NCI-H524 (cell line): ENCODE results near the gene UMODL1.
"Not testable (repeated sequence)": the region's sequence is repeated elsewhere in the genome, so short reads cannot be mapped to it uniquely, and the experiment has no call there.

Experiments used
- DNase-seq, 2 experiments: peaks; one replicate each; lab custom pipeline; 2025; lab: John Stamatoyannopoulos, UW

The UMODL1 gene

GRCh38 chr21:42061195-42061985, 9.7 kb upstream of the UMODL1 start:
- DNase-seq: no peak

DNA sequence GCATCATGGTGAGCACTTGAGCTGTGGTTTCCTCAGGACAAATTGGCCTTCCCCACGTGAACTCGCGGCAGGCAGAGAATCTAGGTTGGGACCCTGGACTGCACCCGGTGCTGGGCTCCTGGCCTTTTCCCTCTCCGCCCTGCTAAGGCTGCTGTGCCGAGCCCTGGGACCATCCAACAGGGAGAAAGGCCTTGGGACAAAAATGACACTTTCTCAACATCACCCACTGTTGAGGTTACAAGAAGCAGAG, 9.2 kb upstream of the UMODL1 start:
- DNase-seq: no peak

GRCh38 chr21:42062236-42063022, 8.7 kb upstream of the UMODL1 start:
- DNase-seq: peak; percentile 21 to 44

GRCh38 chr21:42063191-42063570, 7.9 kb upstream of the UMODL1 start:
- DNase-seq: no peak

DNA sequence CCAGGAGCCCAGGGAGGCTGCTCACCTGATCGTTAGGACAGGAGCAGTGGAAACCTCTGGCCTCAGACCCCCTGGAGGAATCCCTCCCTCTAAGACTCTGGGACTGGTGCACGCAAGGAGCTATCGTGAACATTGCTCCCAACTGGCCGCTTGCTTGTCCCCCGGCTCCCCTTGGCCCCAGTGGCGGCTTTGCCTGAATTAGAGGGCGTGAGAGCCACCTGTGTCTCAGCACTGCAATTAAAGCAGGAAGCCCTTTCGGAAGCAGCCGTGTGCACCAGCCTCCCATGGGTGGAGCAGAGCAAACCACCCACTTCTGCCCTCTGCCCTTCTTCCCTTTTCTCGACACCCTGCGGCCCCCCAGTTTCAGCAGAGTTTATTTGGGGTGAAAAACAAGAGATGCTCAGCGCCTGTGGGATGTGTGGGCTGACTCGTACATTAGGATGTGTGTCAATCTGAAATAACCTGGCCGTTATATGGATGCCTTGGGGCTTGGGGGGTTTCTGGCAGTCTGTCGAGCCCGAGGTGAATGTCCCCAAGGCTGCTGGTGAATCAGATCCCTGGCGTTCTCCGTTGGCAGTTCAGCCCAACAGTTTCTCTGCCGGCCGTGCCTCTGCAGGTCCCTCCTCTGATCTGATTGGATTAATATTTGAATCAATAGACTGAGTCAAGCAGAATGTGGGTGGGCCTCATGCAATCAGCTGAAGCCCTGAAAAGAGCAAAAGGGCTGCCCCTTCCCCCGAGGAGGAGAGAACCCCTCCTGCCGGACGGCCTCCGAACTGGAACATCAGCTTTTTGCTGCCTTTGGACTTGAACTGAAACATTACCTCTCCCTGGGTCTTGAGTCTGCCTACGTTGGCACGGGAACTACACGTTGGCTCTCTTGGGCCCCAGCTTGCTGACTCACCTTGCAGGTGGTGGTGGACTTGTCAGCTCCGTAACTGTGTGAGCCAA, 7.3 kb upstream of the UMODL1 start:
- DNase-seq: no peak

DNA sequence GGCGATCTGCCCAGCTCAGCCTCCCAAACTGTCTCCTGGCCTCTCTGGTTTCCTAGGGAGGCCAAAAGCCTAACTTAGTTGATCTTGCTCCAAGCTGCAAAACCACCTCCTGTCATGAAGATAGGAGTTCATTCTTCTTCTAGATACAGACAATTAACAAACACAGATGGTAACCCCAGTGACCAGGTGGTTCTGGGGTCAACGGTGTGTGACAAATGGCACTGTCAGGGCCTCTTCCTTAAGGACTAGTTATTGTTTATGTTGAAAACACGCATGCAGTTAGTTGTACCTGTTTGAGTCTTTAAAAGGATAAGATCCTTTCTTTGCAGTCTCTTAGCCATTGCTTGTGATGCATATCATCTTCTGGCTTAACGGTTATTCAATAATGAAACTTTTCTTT, 4.6 kb upstream of the UMODL1 start:
- DNase-seq: peak in 1 of 2 experiments; percentile 48

DNA sequence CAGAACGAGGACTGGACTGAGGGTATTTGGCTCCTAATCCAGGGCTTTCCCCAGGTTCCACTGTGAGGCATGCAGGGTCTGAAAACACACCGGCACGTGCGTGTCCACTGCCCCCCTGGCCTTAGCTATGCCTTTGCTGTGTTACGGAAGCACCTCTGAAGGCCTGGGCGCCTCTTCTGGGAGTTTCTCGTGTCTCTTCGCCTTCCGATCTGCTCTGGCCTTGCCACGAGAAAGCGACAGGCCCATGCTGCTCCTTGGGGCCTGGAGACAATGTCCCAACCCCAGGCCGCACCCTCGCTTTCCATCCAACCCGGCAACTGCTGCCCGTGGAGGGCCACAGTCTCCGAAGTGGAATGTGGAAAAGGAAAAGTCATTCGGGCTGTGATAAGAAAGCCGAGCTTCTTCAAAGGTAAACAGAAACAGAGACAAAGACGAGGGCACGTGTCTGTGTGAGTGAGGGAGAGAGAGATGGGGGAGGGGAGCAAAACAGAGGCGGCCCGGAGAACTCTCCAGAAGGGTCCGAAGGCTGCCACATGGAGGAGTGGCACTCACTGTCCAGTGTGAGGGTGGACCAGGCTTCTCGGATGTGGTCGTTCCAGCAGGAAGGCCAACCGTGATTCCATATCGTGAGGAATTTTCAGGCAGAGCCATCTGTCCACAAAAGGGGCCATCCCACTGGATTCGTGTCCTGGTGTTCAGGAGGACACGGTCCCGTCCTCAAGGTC, 3.4 kb upstream of the UMODL1 start:
- DNase-seq: no peak

DNA sequence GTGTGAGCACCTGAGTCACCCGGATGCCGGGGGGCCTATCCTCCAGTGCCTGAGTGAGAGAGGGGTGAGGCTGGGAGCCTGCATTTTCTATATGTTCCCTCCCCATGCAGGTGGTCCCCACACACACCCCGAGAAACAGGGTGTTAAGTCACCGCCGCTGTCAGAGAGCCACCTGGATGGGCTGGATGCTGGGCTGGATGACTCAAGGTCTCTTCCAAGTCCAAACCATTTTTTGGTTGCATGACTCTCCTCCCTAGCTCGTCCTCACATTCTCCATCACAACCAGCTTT, 2.9 kb upstream of the UMODL1 start:
- no peak for DNase-seq

DNA sequence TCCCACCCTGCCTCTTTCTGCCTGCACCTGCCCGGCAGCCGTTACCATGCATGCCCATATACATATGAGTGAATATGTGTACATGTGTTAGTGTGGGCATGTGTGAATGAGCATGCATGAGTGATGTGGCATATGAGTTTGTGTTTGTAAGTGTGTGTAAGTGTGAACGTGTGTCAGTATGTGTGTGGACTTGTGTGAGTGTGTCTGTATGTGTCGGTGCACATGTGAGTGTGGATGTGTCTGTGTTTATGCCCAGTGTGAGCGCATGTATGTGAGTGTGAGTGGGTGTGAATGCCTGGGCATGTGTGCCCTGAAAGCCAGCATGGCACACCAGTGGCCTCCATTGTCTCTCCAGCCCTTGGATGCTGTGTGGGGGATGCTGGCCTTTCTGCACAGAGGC, 2.5 kb upstream of the UMODL1 start:
- DNase-seq: no peak

DNA sequence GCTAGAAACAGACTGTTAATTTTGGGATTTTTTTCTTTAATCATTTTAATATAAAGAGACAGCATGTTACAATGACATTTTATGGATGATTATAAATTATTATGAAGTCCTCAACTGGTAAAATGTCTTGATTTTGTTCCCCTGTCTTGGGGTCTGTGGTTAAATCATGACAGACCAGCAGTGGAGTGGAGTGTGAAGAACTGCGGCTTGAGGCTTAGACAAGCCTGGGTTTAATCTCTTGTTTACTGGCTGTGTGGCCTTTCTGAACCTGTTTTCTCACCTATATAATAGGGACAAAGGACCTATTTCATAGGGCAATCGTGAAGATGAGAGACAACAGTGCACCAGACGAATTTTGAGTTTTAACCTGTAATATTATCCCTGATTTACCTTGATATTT, 1.8 kb upstream of the UMODL1 start:
- no peak for DNase-seq

DNA sequence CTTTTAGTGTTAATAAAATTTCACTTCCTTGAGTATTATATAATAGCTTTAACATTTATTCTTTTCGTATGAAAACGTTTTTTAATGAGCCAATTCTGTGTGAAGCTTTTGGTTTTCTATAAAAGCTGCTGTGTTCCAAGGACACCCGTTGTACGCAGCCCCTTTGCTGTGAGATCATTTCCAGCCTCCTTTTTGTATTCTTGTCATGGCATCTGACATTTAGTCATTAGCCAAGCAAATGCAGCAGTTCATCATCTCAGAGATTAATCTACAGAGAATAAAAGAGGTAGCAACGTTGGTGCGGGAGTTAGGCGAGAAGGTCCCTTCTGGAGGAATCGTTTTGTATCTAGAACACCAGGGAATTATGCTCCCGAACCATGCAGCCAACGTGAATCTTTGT, 1.3 kb upstream of the UMODL1 start:
- no peak for DNase-seq

- DNase-seq: peak in 1 of 2 experiments; percentile 13
Observed at GRCh38 chr21:42073145-42074099, 2.3 kb downstream of the UMODL1 start.

- no peak for DNase-seq
Observed at GRCh38 chr21:42075686-42076471, 4.8 kb downstream of the UMODL1 start.

- DNase-seq: not testable (repeated sequence)
Observed at GRCh38 chr21:42077685-42078238, 6.6 kb downstream of the UMODL1 start.

DNA sequence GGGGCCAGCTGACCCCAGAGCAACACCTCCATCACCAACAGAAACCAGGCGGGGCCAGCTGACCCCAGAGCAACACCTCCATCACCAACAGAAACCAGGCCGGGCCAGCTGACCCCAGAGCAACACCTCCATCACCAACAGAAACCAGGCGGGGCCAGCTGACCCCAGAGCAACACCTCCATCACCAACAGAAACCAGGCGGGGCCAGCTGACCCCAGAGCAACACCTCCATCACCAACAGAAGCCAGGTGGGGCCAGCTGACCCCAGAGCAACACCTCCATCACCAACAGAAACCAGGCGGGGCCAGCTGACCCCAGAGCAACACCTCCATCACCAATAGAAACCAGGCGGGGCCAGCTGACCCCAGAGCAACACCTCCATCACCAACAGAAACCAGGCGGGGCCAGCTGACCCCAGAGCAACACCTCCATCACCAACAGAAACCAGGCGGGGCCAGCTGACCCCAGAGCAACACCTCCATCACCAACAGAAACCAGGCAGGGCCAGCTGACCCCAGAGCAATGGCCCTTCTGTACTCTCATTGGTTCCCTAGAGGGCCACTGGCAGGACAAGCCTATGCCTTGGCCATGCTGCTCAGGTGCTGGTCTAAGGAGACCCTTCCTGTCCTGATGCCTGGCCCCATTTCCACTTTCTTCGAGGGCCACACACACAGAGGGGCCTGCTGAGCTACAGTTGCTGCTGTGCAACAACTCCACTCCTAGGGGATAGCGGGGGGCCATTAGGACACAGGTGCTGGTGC, 7.3 kb downstream of the UMODL1 start:
- not testable (repeated sequence) for DNase-seq

- DNase-seq: no peak
Observed at GRCh38 chr21:42079008-42079938, 8.2 kb downstream of the UMODL1 start.

DNA sequence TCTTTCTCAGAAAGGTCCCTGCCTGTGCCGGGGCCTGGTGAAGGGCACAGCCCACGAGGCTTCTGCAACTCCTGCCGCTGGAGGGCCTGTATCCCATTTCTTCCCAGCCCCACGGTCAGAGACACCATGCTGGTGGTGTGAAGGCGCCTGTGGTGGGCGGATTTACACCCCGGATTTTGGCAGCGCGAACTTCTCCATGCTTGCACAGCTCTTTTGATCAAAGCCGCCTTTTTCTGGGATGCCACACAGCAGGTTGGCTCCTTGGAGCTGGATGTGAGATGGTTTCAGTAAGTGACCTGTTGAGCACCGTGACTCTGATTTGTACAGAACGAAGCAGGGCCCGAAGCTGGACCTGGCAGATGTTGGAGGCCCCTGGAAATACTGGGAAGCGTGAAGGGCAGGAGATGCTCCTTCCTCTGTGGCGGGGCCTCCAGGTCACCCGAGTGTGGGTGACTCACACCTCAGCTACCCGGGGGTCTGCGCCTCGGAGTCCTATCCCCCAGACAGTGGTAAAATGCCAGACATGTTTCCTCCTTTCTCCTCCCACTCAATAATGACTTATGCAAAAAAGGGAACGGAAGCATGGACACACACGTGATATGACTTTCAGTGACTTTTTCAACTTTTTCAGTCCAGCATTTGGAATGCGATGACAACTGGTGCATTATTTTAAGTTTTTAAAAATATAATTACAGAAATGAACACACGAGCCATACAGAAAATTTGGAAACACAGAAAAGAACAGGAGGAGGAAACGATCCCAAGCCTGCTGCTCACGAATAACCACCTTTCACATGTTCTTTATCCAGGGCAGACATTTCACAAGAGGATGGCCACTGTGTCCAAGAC, 9.0 kb downstream of the UMODL1 start:
- DNase-seq: no peak
